HepG2 (cell line): Measurements from ENCODE around the gene RTEL1. TPM values are rescaled to one million over a fixed set of nuclear protein-coding genes. Genes with fewer than 3 reads are reported as not detected.
A peak's percentile ranks its signal among the peaks of the same experiment; 100 is the strongest.

ENCODE experiments used
- FOXM1 ChIP-seq: sonication (generic); formaldehyde crosslinking; IDR thresholded peaks from 2 replicates; pipeline ENCODE4 v1.5.0; 2020; ENCODE audit warnings: missing genetic modification reagents
- GATAD2A ChIP-seq: IDR thresholded peaks from 2 replicates; pipeline ENCODE4 v1.6.1; 2016
- MTF2 ChIP-seq: sonication (generic); formaldehyde crosslinking; IDR thresholded peaks from 2 replicates; pipeline ENCODE4 v1.5.0; 2020; ENCODE audit warnings: missing genetic modification reagents, borderline replicate concordance
- SMAD3 ChIP-seq: sonication (generic); formaldehyde crosslinking; IDR thresholded peaks from 2 replicates; pipeline ENCODE4 v1.4.0; 2020; ENCODE audit warnings: missing genetic modification reagents
- SSRP1 ChIP-seq: IDR thresholded peaks from 2 replicates; pipeline ENCODE4 v1.6.1; 2016; ENCODE audit warnings: control low read depth
- ZFP1 ChIP-seq: IDR thresholded peaks from 2 replicates; pipeline ENCODE4 v1.6.1; 2016
- ZNF441 ChIP-seq: sonication (generic); formaldehyde crosslinking; IDR thresholded peaks from 2 replicates; pipeline ENCODE4 v1.7.0; 2021; ENCODE audit warnings: missing genetic modification reagents, borderline replicate concordance
- ZNF607 ChIP-seq: sonication (generic); formaldehyde crosslinking; IDR thresholded peaks from 2 replicates; pipeline ENCODE4 v1.5.1; 2020; ENCODE audit warnings: missing genetic modification reagents, mild to moderate bottlenecking, borderline replicate concordance
- ZNF709 ChIP-seq: sonication (generic); formaldehyde crosslinking; IDR thresholded peaks from 2 replicates; pipeline ENCODE4 v1.5.0; 2020; ENCODE audit warnings: mild to moderate bottlenecking, missing genetic modification reagents
- ZNF747 ChIP-seq: sonication (generic); formaldehyde crosslinking; IDR thresholded peaks from 2 replicates; pipeline ENCODE4 v1.8.1; 2023; ENCODE audit warnings: missing genetic modification reagents, mild to moderate bottlenecking, borderline replicate concordance
- ZNF83 ChIP-seq: sonication (generic); formaldehyde crosslinking; IDR thresholded peaks from 2 replicates; pipeline ENCODE4 v1.4.0; 2020; ENCODE audit warnings: missing genetic modification reagents, mild to moderate bottlenecking, borderline replicate concordance
- ZNF879 ChIP-seq: sonication (generic); formaldehyde crosslinking; IDR thresholded peaks from 2 replicates; pipeline ENCODE4 v1.8.1; 2023; ENCODE audit warnings: missing genetic modification reagents
- polyA plus RNA-seq, 8 experiments: library from polyadenylated mRNA; depleted of rRNA in 3 of 8; stranded (reverse) in 7 of 8; unstranded in 1 of 8; fragments of >200 nt; fragmentation: Illumina TruSeq in 4 of 8; extraction: Trizol in 4 of 8; gene quantifications; 2 replicates each; pipeline versions ENCODE4 v1.2.1 to v1.2.3, GENCODE V29; 2011 to 2016; ENCODE audit warnings: low read depth in 4 of 8, missing spikeins in 1 of 8, mixed read lengths in 1 of 8; ENCODE audit not compliant: insufficient read depth in 1 of 8
- total RNA-seq, 5 experiments: library from RNA; depleted of rRNA; stranded (reverse); fragments of >200 nt; fragmentation: Illumina TruSeq; extraction: Trizol; gene quantifications; 2 replicates each; pipeline ENCODE4 v1.2.3, GENCODE V29; 2016; ENCODE audit warnings: low read depth in 1 of 5
- TF ChIP-seq, protein P1 (sequence below): sonication (generic); formaldehyde crosslinking; IDR thresholded peaks from 2 replicates; pipeline ENCODE4 v1.8.0; 2022; ENCODE audit warnings: missing genetic modification reagents, mild to moderate bottlenecking, borderline replicate concordance
- TF ChIP-seq, protein P2 (sequence below): sonication (generic); formaldehyde crosslinking; IDR thresholded peaks from 2 replicates; pipeline ENCODE4 v1.5.0; 2020; ENCODE audit warnings: mild to moderate bottlenecking, missing genetic modification reagents, borderline replicate concordance
- TF ChIP-seq, protein P3 (sequence below): sonication (generic); formaldehyde crosslinking; IDR thresholded peaks from 2 replicates; pipeline ENCODE4 v1.4.0; 2020; ENCODE audit warnings: missing genetic modification reagents, mild to moderate bottlenecking, borderline replicate concordance
- TF ChIP-seq, protein P4 (sequence below): sonication (generic); formaldehyde crosslinking; IDR thresholded peaks from 2 replicates; pipeline ENCODE4 v1.5.0; 2020; ENCODE audit warnings: mild to moderate bottlenecking, missing genetic modification reagents
- TF ChIP-seq, protein P5 (sequence below): sonication (generic); formaldehyde crosslinking; IDR thresholded peaks from 2 replicates; pipeline ENCODE4 v1.5.0; 2020; ENCODE audit warnings: mild to moderate bottlenecking, low read depth, missing genetic modification reagents, borderline replicate concordance

Gene RTEL1
- total and polyA plus RNA-seq, 2 of the 13 experiments (the other 11 are each of a cell fraction or from before 2014, with no cell fraction given): 21.8 to 36.4 TPM

DNA sequence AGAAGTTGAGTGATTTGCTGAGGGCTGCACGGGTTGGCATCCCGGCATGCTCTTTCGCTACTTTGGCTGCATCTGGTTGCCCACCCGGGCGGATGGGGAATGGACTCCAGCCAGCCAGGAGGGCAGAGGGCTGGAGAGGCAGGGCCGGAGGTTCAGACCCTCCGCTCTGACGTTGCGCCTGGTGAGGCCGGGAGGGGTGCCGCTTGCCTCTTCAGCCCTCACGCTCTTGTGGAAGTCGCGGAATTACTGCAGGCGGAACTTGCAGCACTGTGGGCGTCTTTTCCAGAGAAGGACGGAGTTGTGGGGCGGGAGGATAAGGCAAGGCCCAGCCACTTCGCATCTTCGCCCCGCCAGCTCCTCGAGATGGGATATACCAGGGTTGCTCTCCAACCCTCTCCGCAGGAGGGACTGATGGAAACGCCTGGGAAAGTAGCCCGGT, 656 bp downstream of the RTEL1 start (continued):
- 0 out of 2 replicates have a peak, but pooled peaks have one; percentile 1 for TF ChIP-seq GATAD2A (CRISPR knock-in tag)
- TF ChIP-seq SMAD3: 0 out of 2 replicates have a peak, but pooled peaks have one; percentile 14
- TF ChIP-seq, protein P1, sequence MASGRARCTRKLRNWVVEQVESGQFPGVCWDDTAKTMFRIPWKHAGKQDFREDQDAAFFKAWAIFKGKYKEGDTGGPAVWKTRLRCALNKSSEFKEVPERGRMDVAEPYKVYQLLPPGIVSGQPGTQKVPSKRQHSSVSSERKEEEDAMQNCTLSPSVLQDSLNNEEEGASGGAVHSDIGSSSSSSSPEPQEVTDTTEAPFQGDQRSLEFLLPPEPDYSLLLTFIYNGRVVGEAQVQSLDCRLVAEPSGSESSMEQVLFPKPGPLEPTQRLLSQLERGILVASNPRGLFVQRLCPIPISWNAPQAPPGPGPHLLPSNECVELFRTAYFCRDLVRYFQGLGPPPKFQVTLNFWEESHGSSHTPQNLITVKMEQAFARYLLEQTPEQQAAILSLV: no peak
- no peak for TF ChIP-seq FOXM1
- 0 out of 2 replicates have a peak, but pooled peaks have one; percentile 53 for TF ChIP-seq SSRP1
- TF ChIP-seq ZNF83 (CRISPR knock-in tag): peak; percentile 44; the same call in 1 of the 2 replicates
- TF ChIP-seq, protein P2, sequence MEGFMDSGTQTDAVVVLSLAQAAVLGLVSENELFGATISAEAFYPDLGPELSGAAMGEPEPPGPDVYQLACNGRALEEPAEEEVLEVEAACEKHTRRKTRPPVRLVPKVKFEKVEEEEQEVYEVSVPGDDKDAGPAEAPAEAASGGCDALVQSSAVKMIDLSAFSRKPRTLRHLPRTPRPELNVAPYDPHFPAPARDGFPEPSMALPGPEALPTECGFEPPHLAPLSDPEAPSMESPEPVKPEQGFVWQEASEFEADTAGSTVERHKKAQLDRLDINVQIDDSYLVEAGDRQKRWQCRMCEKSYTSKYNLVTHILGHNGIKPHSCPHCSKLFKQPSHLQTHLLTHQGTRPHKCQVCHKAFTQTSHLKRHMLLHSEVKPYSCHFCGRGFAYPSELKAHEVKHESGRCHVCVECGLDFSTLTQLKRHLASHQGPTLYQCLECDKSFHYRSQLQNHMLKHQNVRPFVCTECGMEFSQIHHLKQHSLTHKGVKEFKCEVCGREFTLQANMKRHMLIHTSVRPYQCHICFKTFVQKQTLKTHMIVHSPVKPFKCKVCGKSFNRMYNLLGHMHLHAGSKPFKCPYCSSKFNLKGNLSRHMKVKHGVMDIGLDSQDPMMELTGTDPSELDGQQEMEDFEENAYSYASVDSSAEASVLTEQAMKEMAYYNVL (CRISPR knock-in tag): 0 out of 2 replicates have a peak, but pooled peaks have one; percentile 15
- peak; percentile 80; the same call in 1 of the 2 replicates for TF ChIP-seq ZNF879
- TF ChIP-seq, protein P3, sequence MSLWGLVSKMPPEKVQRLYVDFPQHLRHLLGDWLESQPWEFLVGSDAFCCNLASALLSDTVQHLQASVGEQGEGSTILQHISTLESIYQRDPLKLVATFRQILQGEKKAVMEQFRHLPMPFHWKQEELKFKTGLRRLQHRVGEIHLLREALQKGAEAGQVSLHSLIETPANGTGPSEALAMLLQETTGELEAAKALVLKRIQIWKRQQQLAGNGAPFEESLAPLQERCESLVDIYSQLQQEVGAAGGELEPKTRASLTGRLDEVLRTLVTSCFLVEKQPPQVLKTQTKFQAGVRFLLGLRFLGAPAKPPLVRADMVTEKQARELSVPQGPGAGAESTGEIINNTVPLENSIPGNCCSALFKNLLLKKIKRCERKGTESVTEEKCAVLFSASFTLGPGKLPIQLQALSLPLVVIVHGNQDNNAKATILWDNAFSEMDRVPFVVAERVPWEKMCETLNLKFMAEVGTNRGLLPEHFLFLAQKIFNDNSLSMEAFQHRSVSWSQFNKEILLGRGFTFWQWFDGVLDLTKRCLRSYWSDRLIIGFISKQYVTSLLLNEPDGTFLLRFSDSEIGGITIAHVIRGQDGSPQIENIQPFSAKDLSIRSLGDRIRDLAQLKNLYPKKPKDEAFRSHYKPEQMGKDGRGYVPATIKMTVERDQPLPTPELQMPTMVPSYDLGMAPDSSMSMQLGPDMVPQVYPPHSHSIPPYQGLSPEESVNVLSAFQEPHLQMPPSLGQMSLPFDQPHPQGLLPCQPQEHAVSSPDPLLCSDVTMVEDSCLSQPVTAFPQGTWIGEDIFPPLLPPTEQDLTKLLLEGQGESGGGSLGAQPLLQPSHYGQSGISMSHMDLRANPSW (CRISPR knock-in tag): no peak; the same call in 1 of the 2 replicates
- 0 out of 2 replicates have a peak, but pooled peaks have one; percentile 67 for TF ChIP-seq ZNF607 (CRISPR knock-in tag)
- TF ChIP-seq ZNF441 (CRISPR knock-in tag): peak; percentile 37; the same call in 1 of the 2 replicates
- TF ChIP-seq ZNF709 (CRISPR knock-in tag): no peak
- TF ChIP-seq, protein P4, sequence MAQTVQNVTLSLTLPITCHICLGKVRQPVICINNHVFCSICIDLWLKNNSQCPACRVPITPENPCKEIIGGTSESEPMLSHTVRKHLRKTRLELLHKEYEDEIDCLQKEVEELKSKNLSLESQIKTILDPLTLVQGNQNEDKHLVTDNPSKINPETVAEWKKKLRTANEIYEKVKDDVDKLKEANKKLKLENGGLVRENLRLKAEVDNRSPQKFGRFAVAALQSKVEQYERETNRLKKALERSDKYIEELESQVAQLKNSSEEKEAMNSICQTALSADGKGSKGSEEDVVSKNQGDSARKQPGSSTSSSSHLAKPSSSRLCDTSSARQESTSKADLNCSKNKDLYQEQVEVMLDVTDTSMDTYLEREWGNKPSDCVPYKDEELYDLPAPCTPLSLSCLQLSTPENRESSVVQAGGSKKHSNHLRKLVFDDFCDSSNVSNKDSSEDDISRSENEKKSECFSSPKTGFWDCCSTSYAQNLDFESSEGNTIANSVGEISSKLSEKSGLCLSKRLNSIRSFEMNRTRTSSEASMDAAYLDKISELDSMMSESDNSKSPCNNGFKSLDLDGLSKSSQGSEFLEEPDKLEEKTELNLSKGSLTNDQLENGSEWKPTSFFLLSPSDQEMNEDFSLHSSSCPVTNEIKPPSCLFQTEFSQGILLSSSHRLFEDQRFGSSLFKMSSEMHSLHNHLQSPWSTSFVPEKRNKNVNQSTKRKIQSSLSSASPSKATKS (CRISPR knock-in tag): no peak
- no peak for TF ChIP-seq MTF2
- TF ChIP-seq, protein P5, sequence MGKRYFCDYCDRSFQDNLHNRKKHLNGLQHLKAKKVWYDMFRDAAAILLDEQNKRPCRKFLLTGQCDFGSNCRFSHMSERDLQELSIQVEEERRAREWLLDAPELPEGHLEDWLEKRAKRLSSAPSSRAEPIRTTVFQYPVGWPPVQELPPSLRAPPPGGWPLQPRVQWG (CRISPR knock-in tag): no peak
- no peak for TF ChIP-seq ZFP1 (CRISPR knock-in tag)
- TF ChIP-seq ZNF747 (CRISPR knock-in tag): 0 out of 2 replicates have a peak, but pooled peaks have one; percentile 2
